Measurements from ENCODE around the gene MFAP3.

MFAP3 gene

DNA sequence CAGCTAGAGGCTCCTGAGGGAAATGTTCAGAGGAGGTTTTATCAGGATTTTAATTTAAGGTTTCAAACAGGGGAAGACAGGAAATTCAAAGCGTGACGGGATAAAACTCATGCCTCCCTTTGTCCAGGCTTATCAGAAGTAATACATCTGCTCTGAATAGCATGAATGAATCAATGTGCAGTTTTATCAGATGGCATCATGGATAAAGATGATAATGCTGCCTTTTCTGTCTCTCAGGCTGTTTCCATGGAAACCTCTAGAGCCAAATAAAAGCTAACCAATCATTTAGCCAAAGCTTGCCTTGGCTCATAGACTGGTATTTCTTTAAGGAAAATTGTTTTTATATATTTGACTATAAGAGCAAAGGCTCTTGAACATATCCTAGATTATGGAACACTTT lies 16.4 kb downstream of the MFAP3 start:
- peaks cover 13% of the 10 kb centered on the region for H3K4me1 Mint-ChIP-seq
- H3K27ac Mint-ChIP-seq: no peak overlapping the region
- H3K36me3 Mint-ChIP-seq (ENCODE audit: low read depth): peaks cover 48% of the 10 kb centered on the region
- TF ChIP-seq, protein P1, sequence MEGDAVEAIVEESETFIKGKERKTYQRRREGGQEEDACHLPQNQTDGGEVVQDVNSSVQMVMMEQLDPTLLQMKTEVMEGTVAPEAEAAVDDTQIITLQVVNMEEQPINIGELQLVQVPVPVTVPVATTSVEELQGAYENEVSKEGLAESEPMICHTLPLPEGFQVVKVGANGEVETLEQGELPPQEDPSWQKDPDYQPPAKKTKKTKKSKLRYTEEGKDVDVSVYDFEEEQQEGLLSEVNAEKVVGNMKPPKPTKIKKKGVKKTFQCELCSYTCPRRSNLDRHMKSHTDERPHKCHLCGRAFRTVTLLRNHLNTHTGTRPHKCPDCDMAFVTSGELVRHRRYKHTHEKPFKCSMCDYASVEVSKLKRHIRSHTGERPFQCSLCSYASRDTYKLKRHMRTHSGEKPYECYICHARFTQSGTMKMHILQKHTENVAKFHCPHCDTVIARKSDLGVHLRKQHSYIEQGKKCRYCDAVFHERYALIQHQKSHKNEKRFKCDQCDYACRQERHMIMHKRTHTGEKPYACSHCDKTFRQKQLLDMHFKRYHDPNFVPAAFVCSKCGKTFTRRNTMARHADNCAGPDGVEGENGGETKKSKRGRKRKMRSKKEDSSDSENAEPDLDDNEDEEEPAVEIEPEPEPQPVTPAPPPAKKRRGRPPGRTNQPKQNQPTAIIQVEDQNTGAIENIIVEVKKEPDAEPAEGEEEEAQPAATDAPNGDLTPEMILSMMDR (IDR thresholded peaks at IDR 0.05; ENCODE audit: unreplicated experiment in 3 of 3): no peak
- H3K4me3 Mint-ChIP-seq: no peak overlapping the region
- no peaks in the 10 kb centered on the region for H3K9me3 Mint-ChIP-seq
- no peaks in the 10 kb centered on the region for H3K27me3 Mint-ChIP-seq (ENCODE audit: low read depth)

DNA sequence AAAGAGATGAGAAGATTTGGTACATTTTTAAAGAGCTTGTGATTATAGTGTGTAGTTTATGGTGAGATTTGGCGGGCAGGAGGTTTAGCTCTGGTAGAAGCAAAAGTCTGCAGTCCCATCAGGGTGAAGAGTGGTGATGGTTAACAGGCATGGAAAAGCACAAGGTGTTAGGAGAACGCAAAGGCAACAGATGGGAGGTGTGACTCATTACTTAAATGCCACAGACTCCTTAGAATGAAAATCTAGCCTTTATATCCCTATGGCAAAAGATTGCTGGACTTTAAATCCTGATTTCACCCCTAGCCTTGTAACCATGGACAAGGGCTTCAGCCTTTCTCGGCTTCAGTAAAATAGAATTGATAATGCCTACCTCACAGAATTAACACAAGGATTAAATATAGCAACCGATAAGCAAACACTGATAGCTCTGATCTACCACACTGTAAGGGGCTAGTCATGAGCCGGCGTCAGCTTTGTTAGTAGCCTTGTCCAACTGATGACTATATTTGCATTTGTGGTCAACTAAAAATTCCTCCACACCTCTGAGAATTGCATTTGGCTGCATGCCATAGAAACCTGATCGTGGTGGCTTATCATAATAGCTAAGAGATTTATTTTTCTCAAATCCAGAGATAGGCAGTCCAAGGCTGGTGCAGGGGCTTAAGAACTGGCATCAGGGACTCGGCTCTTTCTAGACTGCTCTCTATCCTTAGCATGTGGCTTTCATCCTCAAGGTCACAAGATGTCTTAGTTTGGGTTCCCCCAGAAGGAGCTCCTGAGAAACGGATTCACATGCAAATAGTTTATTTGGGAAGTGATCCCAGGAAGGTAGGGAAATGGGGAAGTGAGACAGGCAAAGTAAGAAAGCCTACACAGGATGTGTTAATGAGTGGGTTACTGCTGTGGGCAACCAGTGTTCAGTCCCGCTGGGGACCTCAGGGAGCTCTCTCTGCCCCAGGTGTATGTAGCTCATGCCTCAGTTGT lies 19.6 kb downstream of the MFAP3 start:
- H3K4me3 Mint-ChIP-seq: no peak overlapping the region
- H3K36me3 Mint-ChIP-seq (ENCODE audit: low read depth): peaks cover 27% of the 10 kb centered on the region
- H3K27ac Mint-ChIP-seq: no peak overlapping the region
- no peaks in the 10 kb centered on the region for H3K27me3 Mint-ChIP-seq (ENCODE audit: low read depth)
- peaks cover 13% of the 10 kb centered on the region for H3K4me1 Mint-ChIP-seq
- TF ChIP-seq, protein P1 (IDR thresholded peaks at IDR 0.05; ENCODE audit: unreplicated experiment in 3 of 3): no peak
- no peaks in the 10 kb centered on the region for H3K9me3 Mint-ChIP-seq

DNA sequence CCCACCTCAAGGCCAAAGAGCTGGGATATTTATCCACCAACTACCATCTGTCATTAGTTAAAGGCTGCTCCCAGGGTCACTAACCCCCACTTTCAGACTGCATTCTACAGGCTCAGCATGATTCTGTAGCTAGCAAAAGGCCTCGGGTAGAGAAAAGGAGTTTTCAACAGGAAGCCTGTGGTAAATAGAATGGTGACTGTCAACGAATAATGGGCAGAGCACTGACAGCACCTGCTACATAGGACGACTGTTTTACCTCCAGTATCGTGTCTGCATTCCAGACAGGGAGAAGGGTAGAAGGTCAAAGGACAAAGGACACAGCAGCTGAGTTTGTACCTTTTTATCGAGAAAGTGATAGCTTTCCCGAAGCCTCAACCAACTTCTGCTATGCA lies 20.3 kb downstream of the MFAP3 start:
- TF ChIP-seq, protein P1 (IDR thresholded peaks at IDR 0.05; ENCODE audit: unreplicated experiment in 3 of 3): no peak
- Mint-ChIP-seq H3K4me3 (no peak overlapping the region), H3K9me3 (no peaks in the 10 kb centered on the region), H3K4me1 (peaks cover 13% of the 10 kb centered on the region), H3K36me3 (ENCODE audit: low read depth) (peaks cover 21% of the 10 kb centered on the region), H3K27me3 (ENCODE audit: low read depth) (no peaks in the 10 kb centered on the region), H3K27ac (no peak overlapping the region)

DNA sequence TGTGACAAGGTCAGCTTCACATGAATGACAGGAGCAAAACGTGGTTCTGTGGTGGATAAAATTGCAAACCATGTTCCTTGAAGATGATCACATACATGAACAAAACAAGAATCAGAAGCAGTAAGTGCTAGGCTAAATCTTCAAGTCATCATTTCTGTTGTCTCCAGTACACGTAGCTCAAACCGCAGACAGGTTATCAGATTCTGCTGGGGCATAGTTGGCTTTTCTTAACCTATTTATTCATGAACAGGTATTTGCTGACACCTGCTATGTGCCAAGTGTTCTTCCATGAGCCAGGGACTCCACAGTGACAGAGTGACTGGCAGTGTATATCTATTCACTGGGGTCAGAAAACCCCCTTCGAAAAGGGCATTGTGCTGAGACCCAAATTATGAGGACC lies 20.8 kb downstream of the MFAP3 start:
- peaks cover 13% of the 10 kb centered on the region for H3K4me1 Mint-ChIP-seq

DNA sequence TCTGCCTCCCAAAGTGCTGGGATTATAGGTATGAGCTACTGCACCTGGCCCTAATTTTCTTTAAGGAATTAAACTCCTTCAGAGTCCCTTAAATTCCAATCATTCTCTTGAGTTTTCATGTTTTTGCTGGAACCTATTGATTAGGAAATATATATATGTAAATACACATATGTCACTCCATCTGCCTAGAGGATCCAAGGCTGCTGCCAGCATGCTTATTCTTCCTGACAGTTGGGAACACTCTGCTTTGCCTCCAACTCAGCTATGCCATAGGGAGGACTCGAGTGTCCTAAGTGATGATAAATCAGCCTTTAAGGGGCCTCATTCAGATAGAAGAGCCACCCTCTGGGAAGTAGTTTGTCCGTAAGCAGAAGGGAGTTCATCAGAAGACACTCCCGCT lies 21.8 kb downstream of the MFAP3 start:
- TF ChIP-seq, protein P1 (IDR thresholded peaks at IDR 0.05; ENCODE audit: unreplicated experiment in 3 of 3): no peak
- Mint-ChIP-seq H3K4me3 (no peak overlapping the region), H3K36me3 (ENCODE audit: low read depth) (peaks cover 16% of the 10 kb centered on the region), H3K9me3 (peaks cover 4% of the 10 kb centered on the region), H3K4me1 (peaks cover 13% of the 10 kb centered on the region), H3K27ac (no peak overlapping the region), H3K27me3 (ENCODE audit: low read depth) (no peaks in the 10 kb centered on the region)

More for the DNA sequence above, 20.8 kb downstream of the MFAP3 start:
- Mint-ChIP-seq H3K36me3 (ENCODE audit: low read depth) (peaks cover 20% of the 10 kb centered on the region), H3K9me3 (peaks cover 1% of the 10 kb centered on the region), H3K27me3 (ENCODE audit: low read depth) (no peaks in the 10 kb centered on the region), H3K4me3 (no peak overlapping the region), H3K27ac (no peak overlapping the region)
- TF ChIP-seq, protein P1 (IDR thresholded peaks at IDR 0.05; ENCODE audit: unreplicated experiment in 3 of 3): no peak

DNA sequence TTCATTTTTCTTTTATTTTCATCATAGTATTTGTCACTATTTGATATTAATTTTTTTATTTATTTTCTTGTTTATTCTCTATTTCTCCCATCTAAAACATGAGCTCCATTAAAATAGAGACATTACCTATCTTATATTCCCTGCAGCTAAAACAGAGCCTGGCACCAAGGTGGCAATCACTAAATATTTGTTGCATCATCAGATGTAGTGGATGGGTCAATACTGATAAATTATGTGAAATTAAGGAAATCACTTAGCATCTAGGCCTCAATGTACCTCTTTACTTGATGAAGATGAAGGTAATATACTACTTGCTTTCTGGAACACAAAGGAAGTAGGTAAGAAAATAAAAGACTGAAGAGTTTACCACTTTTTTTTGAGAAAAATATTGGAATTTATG lies 24.6 kb downstream of the MFAP3 start:
- peaks cover 9% of the 10 kb centered on the region for H3K36me3 Mint-ChIP-seq (ENCODE audit: low read depth)
- no peak overlapping the region for H3K4me3 Mint-ChIP-seq
- H3K27me3 Mint-ChIP-seq (ENCODE audit: low read depth): no peaks in the 10 kb centered on the region
- H3K9me3 Mint-ChIP-seq: peaks cover 4% of the 10 kb centered on the region
- TF ChIP-seq, protein P1 (IDR thresholded peaks at IDR 0.05; ENCODE audit: unreplicated experiment in 3 of 3): no peak
- peaks cover 6% of the 10 kb centered on the region for H3K4me1 Mint-ChIP-seq
- H3K27ac Mint-ChIP-seq: no peak overlapping the region
